Measurements from ENCODE around the gene SLC26A1.

DNA sequence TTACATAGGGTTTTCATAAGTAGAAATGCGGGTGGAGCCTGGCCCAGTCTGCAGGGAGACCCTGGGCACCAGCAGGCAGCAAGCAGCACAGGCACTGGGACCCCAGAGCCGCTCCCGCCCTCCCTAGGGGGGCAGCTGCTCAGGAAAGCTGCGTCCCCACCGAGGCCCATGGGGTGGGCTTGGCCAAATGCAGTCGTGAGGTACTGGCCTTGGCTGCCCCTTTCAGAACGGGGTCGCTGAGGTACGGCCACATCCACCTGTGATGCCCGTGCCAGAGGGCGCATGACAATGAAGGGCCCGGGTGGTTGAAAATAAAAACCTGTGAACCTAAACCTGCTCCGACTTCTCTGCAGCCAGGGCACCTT lies 44.3 kb downstream of the SLC26A1 start:
- TF ChIP-seq, protein P1, sequence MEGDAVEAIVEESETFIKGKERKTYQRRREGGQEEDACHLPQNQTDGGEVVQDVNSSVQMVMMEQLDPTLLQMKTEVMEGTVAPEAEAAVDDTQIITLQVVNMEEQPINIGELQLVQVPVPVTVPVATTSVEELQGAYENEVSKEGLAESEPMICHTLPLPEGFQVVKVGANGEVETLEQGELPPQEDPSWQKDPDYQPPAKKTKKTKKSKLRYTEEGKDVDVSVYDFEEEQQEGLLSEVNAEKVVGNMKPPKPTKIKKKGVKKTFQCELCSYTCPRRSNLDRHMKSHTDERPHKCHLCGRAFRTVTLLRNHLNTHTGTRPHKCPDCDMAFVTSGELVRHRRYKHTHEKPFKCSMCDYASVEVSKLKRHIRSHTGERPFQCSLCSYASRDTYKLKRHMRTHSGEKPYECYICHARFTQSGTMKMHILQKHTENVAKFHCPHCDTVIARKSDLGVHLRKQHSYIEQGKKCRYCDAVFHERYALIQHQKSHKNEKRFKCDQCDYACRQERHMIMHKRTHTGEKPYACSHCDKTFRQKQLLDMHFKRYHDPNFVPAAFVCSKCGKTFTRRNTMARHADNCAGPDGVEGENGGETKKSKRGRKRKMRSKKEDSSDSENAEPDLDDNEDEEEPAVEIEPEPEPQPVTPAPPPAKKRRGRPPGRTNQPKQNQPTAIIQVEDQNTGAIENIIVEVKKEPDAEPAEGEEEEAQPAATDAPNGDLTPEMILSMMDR (IDR thresholded peaks at IDR 0.05) = no peak
- no peak for TF ChIP-seq POLR2A (IDR thresholded peaks at IDR 0.05)
